ENCODE data around the gene ZNF774.
"Not testable (repeated sequence)": the region's sequence is repeated elsewhere in the genome, so short reads cannot be mapped to it uniquely, and the experiment has no call there.

ZNF774 gene

DNA sequence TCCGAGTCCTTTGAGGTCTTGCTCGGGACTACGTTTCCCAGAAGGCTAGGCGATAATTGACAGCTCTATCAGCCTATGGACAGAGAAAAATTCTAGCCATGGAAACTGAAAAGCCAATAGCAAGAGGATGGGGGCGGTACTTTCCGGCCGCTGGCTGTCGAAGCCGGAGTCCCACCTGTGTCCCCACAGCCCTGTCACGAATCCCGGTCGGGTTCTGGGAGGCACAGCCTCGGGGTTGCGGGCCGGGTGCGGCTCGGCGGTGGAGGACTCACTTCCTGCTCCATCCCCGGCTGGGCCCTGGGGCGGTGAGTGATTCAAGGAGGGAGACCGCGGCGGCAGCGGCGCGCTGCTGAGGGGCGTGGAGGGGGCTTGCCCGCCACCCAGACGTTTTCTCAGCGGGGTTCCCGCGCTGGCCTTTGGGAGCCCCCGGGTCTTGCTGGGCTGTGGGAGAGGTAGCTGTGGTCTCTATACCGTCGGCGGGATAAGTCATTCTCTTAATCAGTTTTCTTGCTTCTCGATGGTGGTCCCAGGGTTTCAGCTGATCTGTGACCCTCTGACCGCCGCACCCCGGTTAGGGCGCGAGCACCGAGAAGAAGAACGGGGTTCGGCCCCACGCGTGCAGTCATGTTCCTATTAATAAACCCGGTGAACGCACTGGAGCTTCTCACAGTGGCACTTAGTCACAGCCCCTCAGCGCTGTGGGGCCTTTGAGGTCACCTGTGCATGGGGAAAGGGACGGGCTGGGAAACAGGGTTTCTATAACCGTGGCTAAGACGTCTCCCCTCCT lies at the start of gene ZNF774:
Gene ZNF774 (plus strand): TSS at position 178 of the 787 bp plus-strand sequence. CDS start 2,377 bp downstream, outside the sequence.
- DNase-seq (ENCODE audit: low read depth) = peak; percentile 91

DNA sequence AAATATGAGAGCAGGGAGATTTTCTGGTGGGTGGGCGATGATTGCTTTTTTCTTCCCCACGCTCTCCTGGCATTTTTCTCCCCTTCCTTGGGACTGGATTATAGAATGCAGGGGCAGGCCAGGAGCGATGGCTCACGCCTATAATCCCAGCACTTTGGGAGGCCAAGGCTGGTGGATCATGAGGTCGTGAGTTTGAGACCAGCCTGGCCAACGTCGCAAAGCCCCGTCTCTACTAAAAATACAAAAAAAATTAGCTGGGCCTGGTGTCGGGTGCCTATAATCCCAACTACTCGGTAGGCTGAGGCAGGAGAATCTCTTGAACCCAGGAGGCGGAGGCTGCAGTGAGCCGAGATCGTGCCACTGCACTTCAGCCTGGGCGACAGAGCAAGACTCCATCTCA lies 46.7 kb upstream of the ZNF774 start:
- not testable (repeated sequence) for DNase-seq (ENCODE audit: low read depth)

GRCh38 chr15:90305932-90306331 lies 46.2 kb upstream of the ZNF774 start:
- peak; percentile 71 for DNase-seq (ENCODE audit: low read depth)

DNA sequence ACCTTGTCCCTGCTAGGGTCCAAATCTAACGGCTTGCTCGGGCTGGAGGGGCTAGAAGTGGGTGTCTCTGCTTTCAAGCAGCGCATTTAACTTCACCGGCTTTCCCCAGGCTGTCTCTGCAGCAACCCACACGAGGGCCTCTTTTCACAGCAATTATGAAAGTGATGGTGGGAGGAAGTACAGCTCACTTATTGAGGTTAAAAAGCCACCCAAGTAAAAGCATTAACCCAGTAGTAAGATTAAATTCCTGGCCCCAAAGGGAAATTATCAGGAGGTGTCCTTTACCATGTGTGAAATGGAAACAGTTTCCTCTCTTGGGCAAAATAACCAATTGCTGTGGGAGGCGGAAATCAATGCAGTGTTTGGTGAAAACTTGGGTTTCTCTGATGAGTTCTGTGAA lies 45.5 kb upstream of the ZNF774 start:
- peak; percentile 15 for DNase-seq (ENCODE audit: low read depth)

GRCh38 chr15:90307661-90308060 lies 44.4 kb upstream of the ZNF774 start:
- no peak for DNase-seq (ENCODE audit: low read depth)

DNA sequence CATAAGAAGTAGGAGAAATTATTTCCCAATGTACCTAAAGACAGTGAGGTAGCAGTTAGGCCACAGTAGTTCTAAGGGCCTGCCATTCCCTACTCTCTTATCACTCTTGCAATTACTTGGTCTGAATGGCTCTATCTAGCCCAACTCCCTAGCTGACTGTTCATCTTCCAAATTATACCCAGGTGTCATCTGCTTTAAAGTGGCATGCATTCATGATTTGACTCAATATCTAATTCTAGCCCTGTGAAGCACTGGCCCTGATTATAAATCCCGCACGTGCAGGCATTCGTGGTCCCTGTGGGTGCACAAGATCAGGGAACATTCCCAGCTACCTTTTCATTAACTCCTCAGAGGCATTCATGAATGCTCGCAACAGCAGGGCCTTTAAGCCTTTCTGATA lies 43.1 kb upstream of the ZNF774 start:
- no peak for DNase-seq (ENCODE audit: low read depth)

DNA sequence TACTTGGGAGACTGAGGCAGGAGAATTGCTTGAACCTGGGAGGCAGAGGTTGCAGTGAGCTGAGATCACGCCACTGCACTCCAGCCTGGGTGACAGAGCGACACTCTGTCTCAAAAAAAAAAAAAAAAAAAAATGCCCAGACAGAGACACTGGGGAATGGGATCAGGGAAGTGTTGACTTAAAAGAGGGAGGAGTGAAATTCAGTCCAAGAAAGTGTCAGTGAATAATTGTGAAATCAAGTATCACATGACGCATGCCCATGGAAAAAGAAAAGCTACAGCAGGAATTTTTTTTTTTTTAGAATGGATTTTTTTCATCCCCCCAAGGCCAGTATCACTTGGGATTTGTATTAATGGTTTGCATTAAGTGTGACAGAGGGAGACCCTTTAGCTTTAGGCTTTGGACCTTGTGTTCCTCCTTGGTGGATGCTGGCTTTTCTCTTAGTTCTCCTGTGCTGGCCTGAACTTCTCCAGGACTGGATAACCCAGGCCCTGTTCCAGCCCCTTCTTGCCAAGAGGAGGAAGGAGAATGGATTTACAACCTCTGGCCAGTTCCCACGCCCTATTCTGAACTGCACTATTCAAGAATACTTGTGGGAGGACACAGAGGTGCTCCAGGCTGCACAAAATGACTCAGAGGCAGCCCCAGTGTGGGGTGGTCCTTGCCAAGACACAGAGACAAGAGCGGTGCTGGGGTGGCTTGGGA lies 36.7 kb upstream of the ZNF774 start:
- DNase-seq (ENCODE audit: low read depth) = peak; percentile 96

DNA sequence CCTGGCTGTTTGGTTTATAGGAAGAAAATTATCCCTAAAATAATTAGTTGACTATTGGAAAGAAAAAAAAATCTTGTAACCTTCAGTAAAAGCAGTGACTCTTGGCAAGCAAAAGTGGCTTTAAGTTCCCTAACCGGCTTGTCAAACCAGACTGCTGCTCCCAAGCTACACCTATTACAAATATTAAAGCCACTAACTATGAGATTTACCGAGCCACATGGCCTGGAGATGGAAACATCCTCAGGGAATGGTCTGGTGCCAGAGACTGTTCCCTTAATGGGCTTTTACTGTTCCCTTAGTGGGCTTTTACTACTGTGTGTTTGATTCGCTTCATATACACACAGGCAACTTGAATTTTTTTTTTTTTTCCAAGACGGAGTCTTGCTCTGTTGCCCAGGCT lies 35.9 kb upstream of the ZNF774 start:
- DNase-seq (ENCODE audit: low read depth) = no peak

- DNase-seq (ENCODE audit: low read depth) = no peak
These were observed 33.5 kb upstream of the ZNF774 start for GRCh38 chr15:90318591-90318990.

GRCh38 chr15:90320062-90320884 lies 31.8 kb upstream of the ZNF774 start:
- peak; percentile 81 for DNase-seq (ENCODE audit: low read depth)

- DNase-seq (ENCODE audit: low read depth) = no peak
These were observed 31.2 kb upstream of the ZNF774 start for GRCh38 chr15:90320885-90321278.

DNA sequence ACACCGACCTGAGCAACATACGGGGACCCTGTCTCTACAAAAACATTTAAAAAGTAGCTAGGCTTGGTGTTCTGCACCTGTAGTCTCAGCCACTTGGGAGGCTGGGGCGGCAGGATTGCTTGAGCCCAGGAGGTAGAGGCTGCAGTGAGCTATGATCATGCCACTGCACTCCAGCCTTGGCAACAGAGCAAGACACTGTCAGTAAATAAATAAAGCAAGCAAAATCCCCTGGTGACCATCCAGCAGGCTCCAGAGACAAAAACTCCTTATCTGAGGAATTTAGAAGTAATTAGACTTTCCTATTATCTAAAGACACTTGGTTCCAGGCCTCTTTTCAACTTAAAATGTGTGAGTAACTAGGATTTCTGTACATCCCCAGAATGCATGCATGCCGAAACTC lies 29.5 kb upstream of the ZNF774 start:
- DNase-seq (ENCODE audit: low read depth) = peak; percentile 29

DNA sequence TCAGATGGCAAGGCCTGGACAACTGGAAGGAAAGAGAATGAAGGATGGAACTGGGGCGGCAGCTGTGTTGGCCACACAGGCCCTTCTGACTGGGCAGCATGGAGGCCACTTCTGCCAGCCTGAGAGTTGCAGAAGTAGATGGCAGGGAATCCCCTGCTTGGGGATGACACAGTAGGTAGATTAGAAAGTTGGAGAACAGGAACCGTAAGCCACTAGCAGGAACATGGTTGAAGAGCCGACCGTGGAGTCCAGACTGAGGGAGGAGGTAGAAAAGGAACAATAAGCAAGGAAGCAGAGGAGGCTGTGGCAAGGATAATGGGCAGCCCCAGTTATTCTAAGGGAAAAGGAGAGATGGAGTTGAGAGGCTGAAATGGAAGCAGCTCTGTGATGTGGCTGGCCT lies 26.4 kb upstream of the ZNF774 start:
- DNase-seq (ENCODE audit: low read depth) = no peak

- DNase-seq (ENCODE audit: low read depth) = no peak
These were observed 25.6 kb upstream of the ZNF774 start for GRCh38 chr15:90326441-90326840.

GRCh38 chr15:90327311-90327710 lies 24.8 kb upstream of the ZNF774 start:
- DNase-seq (ENCODE audit: low read depth) = peak; percentile 56

- no peak for DNase-seq (ENCODE audit: low read depth)
These were observed 17.8 kb upstream of the ZNF774 start for GRCh38 chr15:90334304-90334731.

GRCh38 chr15:90336705-90337141 lies 15.4 kb upstream of the ZNF774 start:
- DNase-seq (ENCODE audit: low read depth) = peak; percentile 37

- DNase-seq (ENCODE audit: low read depth) = no peak
These were observed 14.8 kb upstream of the ZNF774 start for GRCh38 chr15:90337256-90337655.

DNA sequence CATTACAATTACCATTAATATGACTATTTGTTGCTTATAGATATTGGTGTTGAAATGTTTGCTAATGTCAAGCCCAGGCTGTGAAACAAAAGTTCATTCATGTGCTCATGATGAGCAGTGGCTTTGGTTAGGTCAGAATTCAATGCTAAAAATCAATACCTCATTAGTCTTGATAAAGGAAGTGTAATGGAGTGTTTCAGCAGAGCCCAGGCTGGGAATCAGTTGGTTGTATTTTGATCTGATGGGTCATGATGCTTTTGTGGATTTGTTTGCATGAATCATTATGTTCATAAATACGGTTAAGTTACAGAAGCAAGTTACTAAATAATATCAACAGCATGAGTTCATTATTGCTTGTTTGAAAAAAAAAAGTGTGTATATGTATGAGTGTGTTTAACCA lies 13.6 kb upstream of the ZNF774 start:
- DNase-seq (ENCODE audit: low read depth) = no peak

- DNase-seq (ENCODE audit: low read depth) = no peak
These were observed 11.7 kb upstream of the ZNF774 start for GRCh38 chr15:90340345-90340744.

DNA sequence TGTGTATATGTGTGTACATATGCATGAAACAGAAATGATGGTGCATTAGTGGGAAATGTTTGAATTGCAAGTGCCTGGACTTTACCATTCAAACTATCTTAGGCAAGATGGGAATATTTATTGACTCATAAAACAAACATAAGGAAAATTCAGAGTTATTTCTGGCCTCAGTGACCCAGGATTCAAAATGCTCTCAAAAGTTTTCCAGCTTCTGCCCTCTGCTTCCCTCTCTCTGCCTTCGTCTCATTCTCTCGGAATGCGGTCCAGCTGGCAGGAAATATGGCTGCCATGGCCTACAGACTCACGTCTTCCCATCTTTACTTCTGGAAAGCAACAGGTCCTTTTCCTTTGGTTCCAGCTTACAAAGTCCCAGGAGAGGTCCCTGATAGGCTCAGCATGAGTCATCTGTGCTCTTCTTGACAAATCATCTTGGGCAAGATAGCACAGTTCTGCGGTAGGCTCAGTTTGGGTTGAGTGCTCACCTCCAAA lies 8.7 kb upstream of the ZNF774 start:
- peak; percentile 52 for DNase-seq (ENCODE audit: low read depth)

DNA sequence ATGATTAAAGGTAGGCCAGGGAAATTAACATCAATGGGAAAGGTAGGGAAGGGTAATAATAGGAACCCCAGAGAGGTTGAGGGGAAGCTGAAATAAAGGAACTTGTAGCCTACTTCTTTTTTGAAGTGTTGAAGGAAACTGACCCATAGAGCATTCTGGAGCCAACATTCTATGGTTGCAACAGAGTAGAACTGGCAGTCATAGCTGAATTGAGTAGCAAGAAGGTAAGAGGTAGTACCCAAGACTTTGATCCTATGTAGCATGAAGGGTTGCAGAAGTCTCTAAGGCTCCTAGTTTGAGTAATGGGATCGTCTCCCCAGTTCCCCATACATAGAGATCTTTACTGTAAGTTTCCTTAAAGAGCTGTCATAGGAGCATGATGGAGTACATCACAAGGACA lies 7.4 kb upstream of the ZNF774 start:
- no peak for DNase-seq (ENCODE audit: low read depth)
